Coronary artery (tissue), 2 donors: ENCODE data around the gene DDC.

ENCODE experiments used
- DNase-seq: peaks from one replicate; pipeline ENCODE4 v3.0.0-alpha.2; 2017; ENCODE audit warnings: low spot score
- H3K27ac ChIP-seq, 2 donors: fragments of 200-600 bp; sonication (generic); one replicate each; pipeline ENCODE4 v1.5.1; 2016 to 2019
- H3K4me3 ChIP-seq: fragments of 200-600 bp; sonication (generic); 2 replicates; pipeline ENCODE4 v1.5.1; 2016; ENCODE audit warnings: mild to moderate bottlenecking, moderate library complexity
- CTCF ChIP-seq: fragments of 200-600 bp; sonication (generic); IDR thresholded peaks from one replicate; pipeline ENCODE4 v1.5.1; 2019; ENCODE audit warnings: antibody characterized with exemption

The DDC gene

GRCh38 chr7:50502947-50503346 is 62.3 kb downstream of the DDC start:
- H3K4me3 ChIP-seq: no peak overlapping the region
- H3K27ac ChIP-seq: peak overlapping the region; percentile 61 to 80
- no peak for TF ChIP-seq CTCF
- no peak for DNase-seq

- no peak for TF ChIP-seq CTCF
- H3K27ac ChIP-seq: peak overlapping the region; percentile 61 to 80
- no peak overlapping the region for H3K4me3 ChIP-seq
- DNase-seq: peak; percentile 87
Measured at GRCh38 chr7:50502001-50502684, 63.1 kb downstream of the DDC start.

DNA sequence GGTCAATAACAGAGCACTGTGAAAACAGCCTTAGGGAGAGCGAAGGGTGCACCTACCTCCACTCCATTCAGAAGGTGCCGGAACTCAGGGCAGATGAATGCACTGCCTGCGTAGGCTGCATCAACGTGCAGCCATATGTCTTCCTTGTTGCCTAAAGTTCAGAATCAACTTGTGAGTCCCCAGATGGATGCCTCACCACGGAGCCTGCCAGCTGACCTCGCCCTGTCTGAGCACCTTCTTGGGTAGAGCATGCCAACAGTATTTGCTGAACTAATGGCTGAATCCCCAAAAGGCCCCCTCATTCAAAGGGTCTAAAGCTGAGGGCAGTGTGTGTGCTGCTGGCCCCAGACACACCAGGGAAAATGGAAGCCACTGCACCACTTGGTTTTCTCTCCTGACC is 66.1 kb downstream of the DDC start:
- H3K27ac ChIP-seq: no peak overlapping the region
- no peak overlapping the region for H3K4me3 ChIP-seq
- TF ChIP-seq CTCF: no peak
- no peak for DNase-seq

- DNase-seq: no peak
- Histone ChIP-seq H3K4me3 (no peak overlapping the region), H3K27ac (peak overlapping the region in 1 of 2 donors; percentile 66)
- no peak for TF ChIP-seq CTCF
Measured at GRCh38 chr7:50497968-50498367, 67.2 kb downstream of the DDC start.

GRCh38 chr7:50497068-50497642 is 68.0 kb downstream of the DDC start:
- DNase-seq: peak; percentile 70
- TF ChIP-seq CTCF: no peak
- Histone ChIP-seq H3K27ac (peak overlapping the region in 1 of 2 donors; percentile 66), H3K4me3 (no peak overlapping the region)

GRCh38 chr7:50496569-50496968 is 68.6 kb downstream of the DDC start:
- peak overlapping the region in 1 of 2 donors; percentile 44 for H3K27ac ChIP-seq
- peak; percentile 52 for DNase-seq
- no peak for TF ChIP-seq CTCF
- no peak overlapping the region for H3K4me3 ChIP-seq

DNA sequence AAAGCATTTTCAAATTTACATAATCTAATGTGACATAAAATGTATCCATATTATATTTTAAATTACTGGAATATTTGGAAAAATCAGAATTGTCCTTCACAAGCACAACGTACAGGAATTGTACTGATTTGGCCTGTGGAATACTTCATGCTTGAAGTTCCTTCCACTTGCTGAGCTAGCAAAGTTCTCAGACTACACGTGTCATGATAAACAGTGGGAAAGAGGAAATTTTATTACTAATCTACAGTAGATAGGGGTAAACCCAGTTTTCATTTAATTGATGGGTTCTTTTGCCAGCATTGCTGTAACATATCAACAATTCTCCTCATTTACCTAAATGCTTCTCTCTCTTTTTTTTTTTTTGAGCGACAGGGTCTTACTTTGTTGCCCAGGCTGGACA is 69.5 kb downstream of the DDC start:
- Histone ChIP-seq H3K4me3 (no peak overlapping the region), H3K27ac (no peak overlapping the region)
- DNase-seq: no peak
- no peak for TF ChIP-seq CTCF
